NK-92 (cell line): ENCODE measurements around the gene C20orf202.
"Not testable (repeated sequence)": the region's sequence is repeated elsewhere in the genome, so short reads cannot be mapped to it uniquely, and the experiment has no call there.

Experiments used
- DNase-seq: peaks from one replicate; lab custom pipeline; 2025; ENCODE audit not compliant: unreplicated experiment; lab: John Stamatoyannopoulos, UW

Gene C20orf202

DNA sequence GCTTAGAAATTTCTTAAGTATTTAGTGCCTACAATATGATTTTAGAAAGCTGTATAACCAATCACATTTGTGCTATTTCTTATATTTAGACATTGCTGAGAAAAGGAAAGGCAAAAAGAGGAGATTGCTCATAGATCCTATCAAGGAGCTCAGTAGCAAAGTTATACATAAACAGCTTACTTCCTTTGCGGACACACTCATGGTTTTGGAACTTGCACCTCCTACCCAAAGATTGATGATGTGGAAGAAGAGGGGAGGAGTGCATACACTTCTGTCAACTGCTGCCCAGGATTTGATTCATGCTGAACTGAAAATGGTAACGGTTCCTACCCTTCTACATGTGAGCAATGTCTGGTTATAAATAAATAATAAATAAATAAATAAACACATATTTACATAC is 39.3 kb downstream of the C20orf202 start:
- no peak for DNase-seq

- no peak for DNase-seq
Measured at GRCh38 chr20:1245578-1245977, 42.3 kb downstream of the C20orf202 start.

DNA sequence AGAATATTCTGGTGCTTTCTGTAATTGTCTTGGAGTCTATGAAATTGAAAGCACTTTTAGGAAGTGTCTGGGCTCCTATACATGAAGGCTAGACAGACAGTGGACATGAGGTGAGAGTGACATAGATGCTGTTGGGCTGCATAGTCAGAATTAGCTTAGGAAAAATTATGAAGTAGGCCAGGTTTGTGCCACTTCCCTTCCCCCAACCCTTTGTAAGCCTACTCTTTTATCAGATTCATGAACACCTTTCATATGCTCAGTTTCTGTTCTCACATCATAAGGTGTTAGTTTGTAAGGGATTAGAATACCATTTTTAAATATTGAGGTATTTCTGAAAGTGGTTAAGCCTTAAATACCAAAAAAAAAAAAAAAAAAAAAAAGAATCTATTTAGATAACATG is 44.4 kb downstream of the C20orf202 start:
- DNase-seq: no peak

GRCh38 chr20:1250282-1250681 is 47.0 kb downstream of the C20orf202 start:
- not testable (repeated sequence) for DNase-seq

GRCh38 chr20:1252416-1252815 is 49.2 kb downstream of the C20orf202 start:
- DNase-seq: no peak

- no peak for DNase-seq
Measured at GRCh38 chr20:1254254-1254653, 51.0 kb downstream of the C20orf202 start.

DNA sequence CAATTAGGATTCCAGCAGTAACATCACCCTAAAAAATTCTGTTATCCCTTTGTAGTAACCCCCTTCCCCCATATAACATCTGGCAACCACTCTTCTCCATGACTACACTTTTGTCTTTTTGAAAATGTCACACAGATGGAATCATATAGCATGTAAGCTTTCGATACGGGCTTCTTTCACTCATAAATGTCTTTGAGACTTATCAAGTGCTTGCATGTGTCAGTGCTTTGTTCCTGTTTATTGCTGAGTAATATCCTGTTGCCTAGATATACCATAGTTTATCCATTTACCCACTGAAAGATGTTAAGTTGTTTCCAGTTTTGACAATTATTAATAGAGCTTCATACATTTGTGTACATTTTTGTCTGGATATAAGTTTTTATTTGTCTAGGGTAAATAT is 52.4 kb downstream of the C20orf202 start:
- no peak for DNase-seq
